GM12878 (cell line): Measurements from ENCODE around the gene CENPQ. TPM values are rescaled to one million over a fixed set of nuclear protein-coding genes. Genes with fewer than 3 reads are reported as not detected.

Source experiments
- ATAC-seq: fragments of 200-7000 bp; cut with Tn5 transposase; 3 replicates; pipeline ENCODE4 v1.9.1; 2020; ENCODE audit warnings: mild to moderate bottlenecking, moderate library complexity
- BruUV-seq: library from RNA; stranded (reverse); fragments of 400-500 nt; replicated peaks from 2 replicates; lab custom pipeline; 2021; lab: Mats Ljungman, UMichigan
- CTCF ChIA-PET: fragments of 300-600 bp; sonication (Branson Sonifier 250); formaldehyde crosslinking; extraction: SDS; loops from one replicate; lab custom pipeline; 2021; ENCODE audit warnings: inconsistent platforms; lab: Yijun Ruan, JAX
- POLR2A ChIA-PET: fragments of 350-600 bp; formaldehyde crosslinking; extraction: SDS; loops from one replicate; lab custom pipeline; 2021; ENCODE audit warnings: inconsistent platforms; lab: Charles Lee
- RAD21 ChIA-PET: fragments of 300-600 bp; sonication (Branson Sonifier 250); formaldehyde crosslinking; loops from one replicate; lab custom pipeline; 2023; ENCODE audit warnings: antibody characterized with exemption; ENCODE audit not compliant: unreplicated experiment; lab: Charles Lee
- SMC1A ChIA-PET: fragments of 300-600 bp; sonication (Branson Sonifier 250); formaldehyde crosslinking; loops from one replicate; lab custom pipeline; 2023; ENCODE audit not compliant: unreplicated experiment, uncharacterized antibody; lab: Charles Lee
- DNase-seq: peaks from one replicate; pipeline ENCODE4 v3.0.0-alpha.2; 2011; ENCODE audit warnings: low read depth, low spot score
- FAIRE-seq: peaks from 3 replicates; lab custom pipeline; 2011; peaks lifted over from hg19 to GRCh38; lab: Jason Lieb, UNC
- H2AFZ ChIP-seq: 2 replicates; pipeline ENCODE4 v1.6.0; 2011; ENCODE audit warnings: low read depth, low read length, control low read depth; ENCODE audit not compliant: control insufficient read depth
- H3K27ac ChIP-seq: 2 replicates; pipeline ENCODE4 v1.5.1; 2011; ENCODE audit warnings: control low read depth; ENCODE audit not compliant: control insufficient read depth, insufficient read depth
- H3K27me3 ChIP-seq, 2 experiments: replicated peaks in 1 of 2; 2 replicates each; pipeline versions ENCODE4 v1.6.0 to v1.6.1; 2011; ENCODE audit warnings: low read length in 1 of 2; ENCODE audit not compliant: control insufficient read depth in 2 of 2, insufficient read depth in 2 of 2
- H3K36me3 ChIP-seq, 2 experiments: 2 replicates each; pipeline ENCODE4 v1.5.1; 2011; ENCODE audit warnings: low read length in 1 of 2; ENCODE audit not compliant: control insufficient read depth in 2 of 2, insufficient read depth in 2 of 2
- H3K4me1 ChIP-seq: 2 replicates; pipeline ENCODE4 v1.6.1; 2011; ENCODE audit warnings: mild to moderate bottlenecking, low read length, moderate library complexity, mixed read lengths; ENCODE audit not compliant: control insufficient read depth, insufficient read depth
- H3K4me2 ChIP-seq: 2 replicates; pipeline ENCODE4 v1.6.0; 2011; ENCODE audit warnings: control low read depth; ENCODE audit not compliant: control insufficient read depth, insufficient read depth
- H3K4me3 ChIP-seq: fragments of 200-600 bp; sonication (generic); 2 replicates; pipeline ENCODE4 v1.5.1; 2016
- H3K79me2 ChIP-seq: 2 replicates; pipeline ENCODE4 v1.6.0; 2011; ENCODE audit warnings: low read length; ENCODE audit not compliant: control insufficient read depth, insufficient read depth
- H3K9ac ChIP-seq: 2 replicates; pipeline ENCODE4 v1.8.0; 2011; ENCODE audit warnings: low read length, control low read depth, mixed read lengths; ENCODE audit not compliant: control insufficient read depth, insufficient read depth
- H3K9me3 ChIP-seq: replicated peaks from 3 replicates; pipeline ENCODE4 v1.5.1; 2011; ENCODE audit warnings: mild to moderate bottlenecking, low read length; ENCODE audit not compliant: control insufficient read depth, insufficient read depth
- H4K20me1 ChIP-seq: 2 replicates; pipeline ENCODE4 v1.6.0; 2011; ENCODE audit not compliant: control insufficient read depth, insufficient read depth
- BACH1 ChIP-seq: fragments of 450-650 bp; IDR thresholded peaks from 2 replicates; pipeline ENCODE4 v1.6.1; 2017; ENCODE audit warnings: mild to moderate bottlenecking, borderline replicate concordance
- DPF2 ChIP-seq: fragments of 450-650 bp; IDR thresholded peaks from 2 replicates; pipeline ENCODE4 v1.6.1; 2017; ENCODE audit warnings: mild to moderate bottlenecking
- EZH2 ChIP-seq: IDR thresholded peaks from 2 replicates; pipeline ENCODE4 v1.6.1; 2012; ENCODE audit warnings: low read depth, mild to moderate bottlenecking, control low read depth, inconsistent platforms, low read length, borderline replicate concordance; ENCODE audit not compliant: control insufficient read depth
- HDAC2 ChIP-seq: fragments of 200-600 bp; sonication (generic); IDR thresholded peaks from 2 replicates; pipeline ENCODE4 v1.6.1; 2017
- IKZF1 ChIP-seq: fragments of 450-650 bp; conservative IDR thresholded peaks from 2 replicates; pipeline ENCODE4 v1.6.1; 2017; ENCODE audit warnings: antibody characterized with exemption, mild to moderate bottlenecking
- LARP7 ChIP-seq: fragments of 450-650 bp; IDR thresholded peaks from 2 replicates; pipeline ENCODE4 v1.6.1; 2017; ENCODE audit warnings: mild to moderate bottlenecking
- MTA2 ChIP-seq: fragments of 450-650 bp; IDR thresholded peaks from 2 replicates; pipeline ENCODE4 v1.6.1; 2016; ENCODE audit warnings: low read depth, mild to moderate bottlenecking, moderate library complexity
- NRF1 ChIP-seq: conservative IDR thresholded peaks from 2 replicates; pipeline ENCODE4 v1.6.1; 2011; ENCODE audit warnings: mild to moderate bottlenecking, low read depth, low read length, improper control_type of control experiment
- PAX5 ChIP-seq: IDR thresholded peaks from 2 replicates; pipeline ENCODE4 v1.6.1; 2011; ENCODE audit warnings: low read depth, low read length, borderline replicate concordance
- RBBP5 ChIP-seq: fragments of 200-600 bp; sonication (generic); conservative IDR thresholded peaks from 2 replicates; pipeline ENCODE4 v1.6.1; 2016
- SMAD1 ChIP-seq: fragments of 450-650 bp; IDR thresholded peaks from 2 replicates; pipeline ENCODE4 v1.6.1; 2018; ENCODE audit warnings: mild to moderate bottlenecking, low read depth; ENCODE audit not compliant: partially characterized antibody
- ZBED1 ChIP-seq: IDR thresholded peaks from 2 replicates; pipeline ENCODE4 v1.6.1; 2016; ENCODE audit warnings: borderline replicate concordance
- WGBS: methylation state at CpG from one replicate; pipeline ENCODE4 v1.1.6; 2016; ENCODE audit warnings: low lambda C conversion rate; ENCODE audit not compliant: insufficient replicate concordance, insufficient coverage; ENCODE audit errors: missing lambda C conversion rate; 5-methylcytosine and 5-hydroxymethylcytosine counted together
- in situ Hi-C: fragments of 300-500 bp; cut with MboI; formaldehyde crosslinking; loops from 9 replicates; pipeline ENCODE4 v1.14.3; 2018; ENCODE audit warnings: mixed read lengths
- intact Hi-C: fragments of 100-400 bp; cut with micrococcal nuclease; formaldehyde crosslinking; loops from one replicate; pipeline ENCODE4 v1.14.2; 2022; ENCODE audit not compliant: unreplicated experiment
- polyA plus RNA-seq, 11 experiments: library from polyadenylated mRNA; depleted of rRNA in 4 of 11; unstranded in 6 of 11; stranded (reverse) in 5 of 11; fragments of >200 nt; fragmentation: Nextera tagmentation in 4 of 11; fragmentation: Illumina TruSeq in 1 of 11; extraction: Ambion mirVana in 4 of 11; extraction: Trizol in 1 of 11; gene quantifications; 1 replicate in 1 of 11; 2 replicates in 10 of 11; pipeline versions ENCODE4 v1.2.1 to v1.2.3, GENCODE V29; 2011 to 2016; ENCODE audit warnings: inconsistent platforms in 2 of 11, missing spikeins in 2 of 11, low read depth in 1 of 11
- total RNA-seq, 4 experiments: library from RNA; depleted of rRNA in 3 of 4; stranded (reverse); fragments of >200 nt in 3 of 4; fragmentation: Illumina TruSeq in 1 of 4; extraction: Trizol in 1 of 4; gene quantifications; 2 replicates each; pipeline versions ENCODE4 v1.2.1 to v1.2.3, GENCODE V29; 2013 to 2021
- TF ChIP-seq, protein P1 (sequence below): IDR thresholded peaks from 2 replicates; pipeline ENCODE4 v1.6.1; 2012; ENCODE audit warnings: low read depth, low read length, improper control_type of control experiment
- TF ChIP-seq, protein P2 (sequence below): fragments of 450-650 bp; conservative IDR thresholded peaks from 2 replicates; pipeline ENCODE4 v1.6.1; 2017; ENCODE audit warnings: mild to moderate bottlenecking, moderate library complexity
- TF ChIP-seq, protein P3 (sequence below): IDR thresholded peaks from 2 replicates; pipeline ENCODE4 v1.6.1; 2012; ENCODE audit warnings: low read depth, low read length, improper control_type of control experiment
- TF ChIP-seq, protein P4 (sequence below): fragments of 450-650 bp; IDR thresholded peaks from 2 replicates; pipeline ENCODE4 v1.6.1; 2017; ENCODE audit warnings: borderline replicate concordance

CENPQ gene
- total and polyA plus RNA-seq, 10 of the 15 experiments (the other 5 are each of a cell fraction or from before 2014, with no cell fraction given), result 7.4 to 34.2 (median 17.8) TPM

DNA sequence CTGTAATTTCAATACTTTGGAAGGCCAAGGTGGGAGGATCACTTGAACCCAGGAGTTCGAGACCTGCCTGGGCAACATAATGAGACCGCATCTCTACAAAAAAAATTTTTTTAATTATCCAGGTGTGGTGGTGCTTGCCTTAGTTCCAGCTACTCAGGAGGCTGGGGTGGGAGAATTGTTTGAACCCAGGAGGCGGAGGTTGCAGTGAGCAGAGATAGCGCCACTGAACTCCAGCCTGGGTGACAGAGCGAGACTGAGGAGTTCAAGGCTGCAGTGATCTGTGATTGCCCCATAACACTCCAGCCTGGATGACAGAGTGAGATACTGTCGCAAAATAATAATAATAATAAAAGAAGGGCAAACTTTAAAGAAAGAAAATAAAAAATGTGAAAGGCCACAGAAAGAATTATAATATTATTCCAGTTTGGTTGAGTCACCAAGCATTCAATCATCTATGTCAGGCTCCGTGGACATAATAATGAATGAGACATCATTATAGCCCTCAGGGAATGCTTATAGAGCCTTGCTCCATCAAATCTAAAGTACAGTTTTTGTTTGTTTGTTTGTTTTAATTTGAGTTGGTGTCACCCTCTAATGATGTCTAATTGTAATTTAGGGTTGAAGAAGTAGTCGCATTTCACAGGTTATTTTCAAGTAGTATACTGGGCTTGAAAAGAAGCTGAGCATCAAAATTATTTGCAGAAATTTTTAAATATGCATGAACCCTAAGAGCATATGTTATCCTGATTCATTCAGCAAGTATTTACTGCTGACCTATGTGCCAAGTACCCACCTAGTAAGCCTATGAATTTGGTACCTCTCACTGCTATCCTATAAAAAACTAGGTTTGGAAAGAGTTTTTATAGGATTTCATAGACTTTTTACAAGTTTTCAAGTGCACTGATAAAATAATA, 51.7 kb downstream of the CENPQ start:
- in situ Hi-C loops (no loop called here), intact Hi-C loops (no loop called here)
- H4K20me1 ChIP-seq, result no peaks in the 10 kb centered on the region
- ChIA-PET POLR2A (no interaction called here), CTCF (interaction anchor here (1.0 kb wide), 1 partner anchor 10 kb away, joined by 3 read pairs; no protein-coding TSS in a partner anchor), RAD21 (no interaction called here), SMC1A (no interaction called here)
- TF ChIP-seq DPF2 (no peak), ZBED1 (no peak), MTA2 (no peak), SMAD1 (no peak), HDAC2 (no peak), PAX5 (no peak), RBBP5 (no peak), BACH1 (no peak), IKZF1 (no peak), EZH2 (no peak), LARP7 (no peak), NRF1 (no peak)
- TF ChIP-seq, protein P1, sequence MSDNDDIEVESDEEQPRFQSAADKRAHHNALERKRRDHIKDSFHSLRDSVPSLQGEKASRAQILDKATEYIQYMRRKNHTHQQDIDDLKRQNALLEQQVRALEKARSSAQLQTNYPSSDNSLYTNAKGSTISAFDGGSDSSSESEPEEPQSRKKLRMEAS, result no peak
- TF ChIP-seq, protein P2, sequence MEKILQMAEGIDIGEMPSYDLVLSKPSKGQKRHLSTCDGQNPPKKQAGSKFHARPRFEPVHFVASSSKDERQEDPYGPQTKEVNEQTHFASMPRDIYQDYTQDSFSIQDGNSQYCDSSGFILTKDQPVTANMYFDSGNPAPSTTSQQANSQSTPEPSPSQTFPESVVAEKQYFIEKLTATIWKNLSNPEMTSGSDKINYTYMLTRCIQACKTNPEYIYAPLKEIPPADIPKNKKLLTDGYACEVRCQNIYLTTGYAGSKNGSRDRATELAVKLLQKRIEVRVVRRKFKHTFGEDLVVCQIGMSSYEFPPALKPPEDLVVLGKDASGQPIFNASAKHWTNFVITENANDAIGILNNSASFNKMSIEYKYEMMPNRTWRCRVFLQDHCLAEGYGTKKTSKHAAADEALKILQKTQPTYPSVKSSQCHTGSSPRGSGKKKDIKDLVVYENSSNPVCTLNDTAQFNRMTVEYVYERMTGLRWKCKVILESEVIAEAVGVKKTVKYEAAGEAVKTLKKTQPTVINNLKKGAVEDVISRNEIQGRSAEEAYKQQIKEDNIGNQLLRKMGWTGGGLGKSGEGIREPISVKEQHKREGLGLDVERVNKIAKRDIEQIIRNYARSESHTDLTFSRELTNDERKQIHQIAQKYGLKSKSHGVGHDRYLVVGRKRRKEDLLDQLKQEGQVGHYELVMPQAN, result no peak
- TF ChIP-seq, protein P3, sequence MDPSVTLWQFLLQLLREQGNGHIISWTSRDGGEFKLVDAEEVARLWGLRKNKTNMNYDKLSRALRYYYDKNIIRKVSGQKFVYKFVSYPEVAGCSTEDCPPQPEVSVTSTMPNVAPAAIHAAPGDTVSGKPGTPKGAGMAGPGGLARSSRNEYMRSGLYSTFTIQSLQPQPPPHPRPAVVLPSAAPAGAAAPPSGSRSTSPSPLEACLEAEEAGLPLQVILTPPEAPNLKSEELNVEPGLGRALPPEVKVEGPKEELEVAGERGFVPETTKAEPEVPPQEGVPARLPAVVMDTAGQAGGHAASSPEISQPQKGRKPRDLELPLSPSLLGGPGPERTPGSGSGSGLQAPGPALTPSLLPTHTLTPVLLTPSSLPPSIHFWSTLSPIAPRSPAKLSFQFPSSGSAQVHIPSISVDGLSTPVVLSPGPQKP, result no peak
- TF ChIP-seq, protein P4, sequence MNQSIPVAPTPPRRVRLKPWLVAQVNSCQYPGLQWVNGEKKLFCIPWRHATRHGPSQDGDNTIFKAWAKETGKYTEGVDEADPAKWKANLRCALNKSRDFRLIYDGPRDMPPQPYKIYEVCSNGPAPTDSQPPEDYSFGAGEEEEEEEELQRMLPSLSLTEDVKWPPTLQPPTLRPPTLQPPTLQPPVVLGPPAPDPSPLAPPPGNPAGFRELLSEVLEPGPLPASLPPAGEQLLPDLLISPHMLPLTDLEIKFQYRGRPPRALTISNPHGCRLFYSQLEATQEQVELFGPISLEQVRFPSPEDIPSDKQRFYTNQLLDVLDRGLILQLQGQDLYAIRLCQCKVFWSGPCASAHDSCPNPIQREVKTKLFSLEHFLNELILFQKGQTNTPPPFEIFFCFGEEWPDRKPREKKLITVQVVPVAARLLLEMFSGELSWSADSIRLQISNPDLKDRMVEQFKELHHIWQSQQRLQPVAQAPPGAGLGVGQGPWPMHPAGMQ, result no peak
- H3K9me3 ChIP-seq, result no peaks in the 10 kb centered on the region
- 36% methylated on average over 8 of the region's 8 CpGs for WGBS
- no peaks in the 10 kb centered on the region for H3K79me2 ChIP-seq
- no peak overlapping the region for H3K4me2 ChIP-seq
- no peak overlapping the region for H2AFZ ChIP-seq
- no peak overlapping the region for H3K9ac ChIP-seq
- H3K36me3 ChIP-seq, result no peaks in the 10 kb centered on the region
- no TSS peak for BruUV-seq
- FAIRE-seq (no peak), DNase-seq (no peak), ATAC-seq (no peak)
- H3K27ac ChIP-seq, result no peak overlapping the region
- H3K4me3 ChIP-seq, result no peak overlapping the region
- H3K4me1 ChIP-seq, result no peaks in the 10 kb centered on the region
- no peaks in the 10 kb centered on the region for H3K27me3 ChIP-seq
